Pancreas (tissue), 10 donors: ENCODE results near the gene KIAA0753. TPM values are rescaled to one million over a fixed set of nuclear protein-coding genes. Genes with fewer than 3 reads are reported as not detected.

Experiments used
- ATAC-seq, 4 donors: fragments of 200-7000 bp; cut with Tn5 transposase; one replicate each; pipeline versions ENCODE4 v1.8.0 to v1.9.1; 2020; ENCODE audit warnings: mild to moderate bottlenecking in 4 of 4, moderate library complexity in 4 of 4
- DNase-seq, 6 donors: peaks; one replicate each; pipeline ENCODE4 v3.0.0-alpha.2; 2020
- FAIRE-seq: peaks from 2 replicates; lab custom pipeline; 2012; peaks lifted over from hg19 to GRCh38; lab: Jason Lieb, UNC
- H3K27ac ChIP-seq, 4 donors: fragments of 200-600 bp; sonication (generic); 1 replicate in 3 of 4; 2 replicates in 1 of 4; pipeline versions ENCODE4 v1.5.0 to v1.8.0; 2020
- H3K27me3 ChIP-seq, 4 donors: fragments of 200-600 bp; one replicate each; pipeline ENCODE4 v1.8.0; 2021
- H3K36me3 ChIP-seq, 3 donors: fragments of 200-600 bp; sonication (generic) in 1 of 3; one replicate each; pipeline versions ENCODE4 v1.5.0 to v1.8.0; 2020 to 2021
- H3K4me1 ChIP-seq, 3 donors: fragments of 200-600 bp; one replicate each; pipeline ENCODE4 v1.8.0; 2021
- H3K4me3 ChIP-seq, 4 donors: fragments of 200-600 bp; sonication (generic) in 2 of 4; one replicate each; pipeline versions ENCODE4 v1.5.0 to v1.8.0; 2020 to 2021
- H3K9me3 ChIP-seq, 4 donors: fragments of 200-600 bp; one replicate each; pipeline ENCODE4 v1.8.0; 2021
- CTCF ChIP-seq, 4 donors: fragments of 200-600 bp; sonication (generic) in 3 of 4; IDR thresholded peaks; one replicate each; pipeline versions ENCODE4 v1.5.0 to v1.8.0; 2021; ENCODE audit warnings: antibody characterized with exemption in 4 of 4
- WGBS, 2 donors: extraction: QIAGEN DNeasy Blood & Tissue Kit; methylation state at CpG; one replicate each; pipeline ENCODE4 v1.1.7; 2013; 5-methylcytosine and 5-hydroxymethylcytosine counted together
- intact Hi-C, 3 donors: fragments of 100-400 bp; cut with DNase I; formaldehyde crosslinking; loops; one replicate each; pipeline versions ENCODE4 v1.11.1 to v1.14.2; 2022
- polyA plus RNA-seq, 2 donors: library from polyadenylated mRNA; stranded (reverse); fragments of 200-250 nt; gene quantifications; one replicate each; pipeline ENCODE4 v1.2.3, GENCODE V29; 2013
- total RNA-seq, 6 donors: library from RNA; stranded (reverse); fragmentation: NEBNext Ultra II Directional in 4 of 6; extraction: Animal tissue kit (Norgen Biotek cat#: 25700) in 4 of 6; gene quantifications; one replicate each; pipeline versions ENCODE4 v1.2.1 to v1.2.4, GENCODE V29; 2021 to 2023
- donor health status: healthy with polysubstance abuse.
- donor health status: DM: no; HTN: no; CAD: no; lungs with moderate emphysema.
- donor health status: DM: no; HTN: no; CAD: no.
- donor health status: control.
- donor health status: control.
- donor health status: Bipolar disorder and iron deficiency.
- donor health status: DM: yes; HTN: yes; CAD: no.
- donor health status: DM: no; HTN: no; CAD: no.
- donor health status: DM: no; HTN: no; CAD: no.
- donor health status: DM: yes; HTN: yes; CAD: no.

The KIAA0753 gene
- total and polyA plus RNA-seq, 8 donors, result 4.4 to 10.6 (median 6.0) TPM

DNA sequence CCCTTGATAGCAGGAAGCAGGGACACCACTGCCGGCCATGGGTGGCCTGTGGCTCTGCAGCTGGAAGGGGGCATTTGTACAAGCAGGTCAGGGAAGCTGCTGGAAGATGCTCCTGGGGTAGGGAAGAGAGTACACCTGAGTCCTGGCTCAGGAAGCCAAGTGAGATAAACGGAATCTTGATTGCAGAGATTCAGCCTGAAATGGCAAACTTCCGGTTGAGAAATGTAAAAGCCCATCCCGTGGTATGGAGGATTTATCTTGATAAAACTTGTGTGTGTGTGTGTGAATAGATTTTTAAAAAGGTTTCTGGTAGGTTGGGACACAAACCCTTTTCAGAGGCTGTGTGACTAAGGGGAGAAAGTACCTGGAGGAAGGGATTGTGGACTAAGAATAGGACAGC is 40.7 kb upstream of the KIAA0753 start:
- Histone ChIP-seq H3K27ac (no peak overlapping the region), H3K4me1 (no peaks in the 10 kb centered on the region), H3K27me3 (no peaks in the 10 kb centered on the region), H3K9me3 (no peaks in the 10 kb centered on the region), H3K4me3 (no peak overlapping the region), H3K36me3 (no peaks in the 10 kb centered on the region)
- ATAC-seq, result no peak
- DNase-seq, result no peak
- intact Hi-C loops, result no loop called here
- FAIRE-seq, result no peak
- no peak for TF ChIP-seq CTCF (IDR thresholded peaks at IDR 0.05)
- 53 to 58% methylated on average over 4 of the region's 4 CpGs for WGBS, 2 donors

- FAIRE-seq (no peak), ATAC-seq (no peak), DNase-seq (no peak)
- WGBS, 2 donors, result 78 to 86% methylated on average over 6 of the region's 6 CpGs
- no peak overlapping the region for H3K4me3 ChIP-seq
- H3K9me3 ChIP-seq, result no peaks in the 10 kb centered on the region
- H3K27me3 ChIP-seq, result no peaks in the 10 kb centered on the region
- H3K4me1 ChIP-seq, result no peaks in the 10 kb centered on the region
- H3K36me3 ChIP-seq, result no peaks in the 10 kb centered on the region
- intact Hi-C loops, result no loop called here
- H3K27ac ChIP-seq, result no peak overlapping the region
- TF ChIP-seq CTCF (IDR thresholded peaks at IDR 0.05), result no peak
These were observed 38.7 kb upstream of the KIAA0753 start for GRCh38 chr17:6679241-6679640.

GRCh38 chr17:6677946-6678345 is 37.4 kb upstream of the KIAA0753 start:
- Histone ChIP-seq H3K27me3 (no peaks in the 10 kb centered on the region), H3K36me3 (no peaks in the 10 kb centered on the region), H3K4me3 (no peak overlapping the region), H3K9me3 (no peaks in the 10 kb centered on the region), H3K27ac (no peak overlapping the region), H3K4me1 (no peaks in the 10 kb centered on the region)
- TF ChIP-seq CTCF (IDR thresholded peaks at IDR 0.05), result no peak
- DNase-seq, result no peak
- 75 to 91% methylated on average over 6 to 7 of the region's 7 CpGs for WGBS, 2 donors
- no peak for FAIRE-seq
- intact Hi-C loops, result no loop called here
- ATAC-seq, result no peak

GRCh38 chr17:6677158-6677831 is 36.8 kb upstream of the KIAA0753 start:
- Histone ChIP-seq H3K9me3 (no peaks in the 10 kb centered on the region), H3K27ac (no peak overlapping the region), H3K27me3 (no peaks in the 10 kb centered on the region), H3K4me1 (no peaks in the 10 kb centered on the region), H3K4me3 (no peak overlapping the region), H3K36me3 (no peaks in the 10 kb centered on the region)
- FAIRE-seq (no peak), DNase-seq (no peak), ATAC-seq (peak in 2 of 4 donors; percentile 18 to 40)
- 75% methylated on average over 16 of the region's 16 CpGs for WGBS, 2 donors
- intact Hi-C loops, result no loop called here
- TF ChIP-seq CTCF (IDR thresholded peaks at IDR 0.05), result no peak

DNA sequence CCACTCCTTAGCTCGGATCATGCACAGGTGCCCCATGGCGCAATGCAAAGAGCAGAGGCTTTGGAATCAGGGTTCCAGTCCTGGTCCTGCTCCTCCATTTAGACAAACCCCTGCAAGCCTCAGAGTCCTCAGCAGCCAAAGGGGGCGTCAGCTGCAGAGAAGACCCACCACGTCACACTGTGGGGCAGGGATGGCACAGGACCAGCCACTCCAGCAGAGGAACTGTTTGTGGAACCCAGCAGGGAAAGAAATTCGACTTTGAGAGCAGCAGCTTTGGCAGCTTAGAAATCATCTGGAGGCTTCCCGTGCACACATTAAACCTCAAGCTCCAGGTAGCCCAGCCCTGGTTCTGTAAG is 36.3 kb upstream of the KIAA0753 start:
- DNase-seq (no peak), FAIRE-seq (no peak), ATAC-seq (no peak)
- 58 to 64% methylated on average over 6 of the region's 6 CpGs for WGBS, 2 donors
- H3K36me3 ChIP-seq, result no peaks in the 10 kb centered on the region
- TF ChIP-seq CTCF (IDR thresholded peaks at IDR 0.05), result no peak
- H3K27ac ChIP-seq, result no peak overlapping the region
- no peaks in the 10 kb centered on the region for H3K27me3 ChIP-seq
- intact Hi-C loops, result no loop called here
- H3K4me1 ChIP-seq, result no peaks in the 10 kb centered on the region
- no peak overlapping the region for H3K4me3 ChIP-seq
- H3K9me3 ChIP-seq, result no peaks in the 10 kb centered on the region
